Measurements from ENCODE around the gene TMEM91. TPM values are rescaled to one million over a fixed set of nuclear protein-coding genes. Genes with fewer than 3 reads are reported as not detected.

TMEM91 gene
- total and polyA plus RNA-seq, 2 of the 13 experiments (the other 11 are each of a cell fraction or from before 2014, with no cell fraction given) = 6.3 to 10.3 TPM

- ChIA-PET CTCF (ENCODE audit: low intra/inter-chr PET ratio, low total read pairs) (no interaction called here), POLR2A (interaction anchor here (2.5 kb wide), 1 partner anchor 14 kb away, joined by 11 read pairs; the partner anchor contains the start of gene B9D2)
- ATAC-seq (peak; percentile 83), FAIRE-seq (no peak), DNase-seq (ENCODE audit: low spot score) (no peak)
- 64% methylated on average over 5 of the region's 9 CpGs for WGBS (ENCODE audit: low lambda C conversion rate)
- BruUV-seq (replicated peaks) = no TSS peak
- Histone ChIP-seq H4K20me1 (ENCODE audit: insufficient read depth, low read length) (no peaks in the 10 kb centered on the region), H3K4me1 (ENCODE audit: insufficient read depth, low read length) (peaks cover 26% of the 10 kb centered on the region), H3K27ac (ENCODE audit: extremely low read length, insufficient read depth, low read length) (peak overlapping the region; percentile 3), H3K27me3 (ENCODE audit: control insufficient read depth in 1 of 2, insufficient read depth in 2 of 2, low read length in 2 of 2) (no peaks in the 10 kb centered on the region), H3K9ac (ENCODE audit: insufficient read depth, low read depth, low read length) (no peak overlapping the region), H2AFZ (ENCODE audit: low read length) (no peak overlapping the region), H3K4me3 (replicated peaks in 1 of 3; ENCODE audit: insufficient read depth in 1 of 3, low read depth in 2 of 3, low read length in 3 of 3) (no peak overlapping the region), H3K4me2 (ENCODE audit: low read depth, low read length) (peak overlapping the region; percentile 24; the same call in 1 of the 2 replicates), H3K79me2 (ENCODE audit: insufficient read depth, low read length) (no peaks in the 10 kb centered on the region), H3K9me3 (ENCODE audit: low read length) (no peaks in the 10 kb centered on the region), H3K36me3 (replicated peaks in 1 of 2; ENCODE audit: control insufficient read depth in 1 of 2, insufficient read depth in 2 of 2, low read length in 2 of 2) (peaks cover 0 to 3% of the 10 kb centered on the region in 2 experiments; a peak in 2 of 5 replicates)
- intact Hi-C loops (cut with micrococcal nuclease; ENCODE audit: unreplicated experiment) (no loop called here), in situ Hi-C loops (cut with HindIII; ENCODE audit: extremely low pct_ligation_motif_present, low pct_unique_long_range_greater_than_20kb) (no loop called here)
- TF ChIP-seq CEBPB (IDR thresholded peaks at IDR 0.05; ENCODE audit: borderline replicate concordance, low read depth, low read length) (no peak), MEF2D (CRISPR knock-in tag; IDR thresholded peaks at IDR 0.05) (no peak), ZNF629 (CRISPR knock-in tag; conservative IDR thresholded peaks at IDR 0.05) (peak; percentile 84), ZNF33B (CRISPR knock-in tag; IDR thresholded peaks at IDR 0.05) (no peak), RXRA (CRISPR knock-in tag; IDR thresholded peaks at IDR 0.05) (0 out of 2 replicates have a peak, but pooled peaks have one; percentile 23), ZBTB33 (CRISPR knock-in tag; IDR thresholded peaks at IDR 0.05) (0 out of 2 replicates have a peak, but pooled peaks have one; percentile 25), KDM6A (CRISPR knock-in tag; IDR thresholded peaks at IDR 0.05; ENCODE audit: low read depth) (no peak), PATZ1 (CRISPR knock-in tag; IDR thresholded peaks at IDR 0.05) (peak; percentile 68)
- TF ChIP-seq, protein P1, sequence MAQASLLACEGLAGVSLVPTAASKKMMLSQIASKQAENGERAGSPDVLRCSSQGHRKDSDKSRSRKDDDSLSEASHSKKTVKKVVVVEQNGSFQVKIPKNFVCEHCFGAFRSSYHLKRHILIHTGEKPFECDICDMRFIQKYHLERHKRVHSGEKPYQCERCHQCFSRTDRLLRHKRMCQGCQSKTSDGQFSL (CRISPR knock-in tag; IDR thresholded peaks at IDR 0.05) = no peak
- TF ChIP-seq, protein P2, sequence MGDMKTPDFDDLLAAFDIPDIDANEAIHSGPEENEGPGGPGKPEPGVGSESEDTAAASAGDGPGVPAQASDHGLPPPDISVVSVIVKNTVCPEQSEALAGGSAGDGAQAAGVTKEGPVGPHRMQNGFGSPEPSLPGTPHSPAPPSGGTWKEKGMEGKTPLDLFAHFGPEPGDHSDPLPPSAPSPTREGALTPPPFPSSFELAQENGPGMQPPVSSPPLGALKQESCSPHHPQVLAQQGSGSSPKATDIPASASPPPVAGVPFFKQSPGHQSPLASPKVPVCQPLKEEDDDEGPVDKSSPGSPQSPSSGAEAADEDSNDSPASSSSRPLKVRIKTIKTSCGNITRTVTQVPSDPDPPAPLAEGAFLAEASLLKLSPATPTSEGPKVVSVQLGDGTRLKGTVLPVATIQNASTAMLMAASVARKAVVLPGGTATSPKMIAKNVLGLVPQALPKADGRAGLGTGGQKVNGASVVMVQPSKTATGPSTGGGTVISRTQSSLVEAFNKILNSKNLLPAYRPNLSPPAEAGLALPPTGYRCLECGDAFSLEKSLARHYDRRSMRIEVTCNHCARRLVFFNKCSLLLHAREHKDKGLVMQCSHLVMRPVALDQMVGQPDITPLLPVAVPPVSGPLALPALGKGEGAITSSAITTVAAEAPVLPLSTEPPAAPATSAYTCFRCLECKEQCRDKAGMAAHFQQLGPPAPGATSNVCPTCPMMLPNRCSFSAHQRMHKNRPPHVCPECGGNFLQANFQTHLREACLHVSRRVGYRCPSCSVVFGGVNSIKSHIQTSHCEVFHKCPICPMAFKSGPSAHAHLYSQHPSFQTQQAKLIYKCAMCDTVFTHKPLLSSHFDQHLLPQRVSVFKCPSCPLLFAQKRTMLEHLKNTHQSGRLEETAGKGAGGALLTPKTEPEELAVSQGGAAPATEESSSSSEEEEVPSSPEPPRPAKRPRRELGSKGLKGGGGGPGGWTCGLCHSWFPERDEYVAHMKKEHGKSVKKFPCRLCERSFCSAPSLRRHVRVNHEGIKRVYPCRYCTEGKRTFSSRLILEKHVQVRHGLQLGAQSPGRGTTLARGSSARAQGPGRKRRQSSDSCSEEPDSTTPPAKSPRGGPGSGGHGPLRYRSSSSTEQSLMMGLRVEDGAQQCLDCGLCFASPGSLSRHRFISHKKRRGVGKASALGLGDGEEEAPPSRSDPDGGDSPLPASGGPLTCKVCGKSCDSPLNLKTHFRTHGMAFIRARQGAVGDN (CRISPR knock-in tag; IDR thresholded peaks at IDR 0.05) = peak; percentile 31; the same call in 1 of the 2 replicates
- TF ChIP-seq, protein P3, sequence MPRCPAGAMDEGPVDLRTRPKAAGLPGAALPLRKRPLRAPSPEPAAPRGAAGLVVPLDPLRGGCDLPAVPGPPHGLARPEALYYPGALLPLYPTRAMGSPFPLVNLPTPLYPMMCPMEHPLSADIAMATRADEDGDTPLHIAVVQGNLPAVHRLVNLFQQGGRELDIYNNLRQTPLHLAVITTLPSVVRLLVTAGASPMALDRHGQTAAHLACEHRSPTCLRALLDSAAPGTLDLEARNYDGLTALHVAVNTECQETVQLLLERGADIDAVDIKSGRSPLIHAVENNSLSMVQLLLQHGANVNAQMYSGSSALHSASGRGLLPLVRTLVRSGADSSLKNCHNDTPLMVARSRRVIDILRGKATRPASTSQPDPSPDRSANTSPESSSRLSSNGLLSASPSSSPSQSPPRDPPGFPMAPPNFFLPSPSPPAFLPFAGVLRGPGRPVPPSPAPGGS (CRISPR knock-in tag; IDR thresholded peaks at IDR 0.05) = no peak
These were observed 1.8 kb downstream of the TMEM91 start for GRCh38 chr19:41377977-41378709.

Data from HepG2 (cell line).